ENCODE measurements around the gene SLC22A9. TPM values are rescaled to one million over a fixed set of nuclear protein-coding genes. Genes with fewer than 3 reads are reported as not detected.
"Not testable (repeated sequence)": the region's sequence is repeated elsewhere in the genome, so short reads cannot be mapped to it uniquely, and the experiment has no call there.

Gene SLC22A9
- not detected for total RNA-seq

DNA sequence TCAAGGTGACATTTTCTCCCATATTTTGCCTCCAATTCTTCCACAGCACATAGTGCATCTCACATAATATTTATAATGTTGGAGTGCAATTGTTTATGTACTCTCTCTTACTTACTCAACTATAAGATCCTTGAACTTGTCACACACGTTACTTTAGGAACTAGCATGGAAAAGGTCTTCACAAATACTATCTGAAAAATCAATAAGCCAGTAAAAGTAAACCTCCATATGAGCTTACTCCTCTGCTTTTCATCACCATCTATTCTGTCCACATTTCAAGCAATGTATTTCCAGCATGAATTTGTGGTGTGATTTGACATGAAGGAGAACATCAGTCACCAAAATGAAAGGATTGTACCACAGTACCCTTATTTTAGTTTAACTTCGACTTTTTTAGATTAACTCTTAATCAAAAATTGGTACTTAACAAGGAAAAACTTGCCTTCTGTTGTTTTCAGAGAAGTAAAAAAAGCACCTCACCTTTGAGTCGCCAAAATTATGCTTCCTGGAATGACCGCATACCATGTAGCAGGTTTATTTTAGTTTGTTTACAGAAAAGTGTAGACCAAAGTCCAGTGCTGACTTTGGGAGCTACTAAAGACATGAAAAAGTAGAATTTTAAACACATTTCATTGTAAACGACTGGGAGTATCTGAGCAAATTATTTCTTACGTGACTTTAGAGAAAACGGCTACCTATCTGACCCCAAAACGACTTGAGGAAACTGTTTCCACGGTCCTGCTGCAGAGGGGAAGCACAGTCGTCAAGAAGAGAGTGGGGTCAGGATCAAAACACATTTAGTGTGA lies at the start of gene SLC22A9:
Gene SLC22A9, plus strand, starts transcription at position 621 of the 806 bp plus-strand sequence. CDS start 272 bp downstream, outside the sequence.
- ATAC-seq: no peak
- DNase-seq (ENCODE audit: low spot score): no peak
- intact Hi-C loops (cut with DNase I): no loop called here

DNA sequence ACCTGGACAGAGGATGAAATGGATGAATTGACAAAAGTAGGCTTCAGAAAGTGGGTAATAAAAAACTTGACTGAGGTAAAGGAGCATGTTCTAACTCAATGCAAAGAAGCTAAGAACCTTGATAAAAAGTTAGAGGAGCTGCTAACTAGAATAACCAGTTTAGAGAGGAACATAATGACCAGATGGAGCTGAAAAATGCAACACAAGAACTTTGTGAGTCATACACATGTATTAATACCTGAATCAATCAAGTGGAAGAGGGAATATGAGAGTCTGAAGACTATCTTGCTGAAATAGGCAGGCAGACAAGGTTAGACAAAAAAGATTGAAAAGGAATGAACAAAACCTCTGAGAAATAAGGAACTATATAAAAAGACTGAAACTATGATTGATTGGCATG lies 47.9 kb upstream of the SLC22A9 start:
- DNase-seq (ENCODE audit: low spot score) (no peak), ATAC-seq (no peak)
- intact Hi-C loops (cut with DNase I): no loop called here

DNA sequence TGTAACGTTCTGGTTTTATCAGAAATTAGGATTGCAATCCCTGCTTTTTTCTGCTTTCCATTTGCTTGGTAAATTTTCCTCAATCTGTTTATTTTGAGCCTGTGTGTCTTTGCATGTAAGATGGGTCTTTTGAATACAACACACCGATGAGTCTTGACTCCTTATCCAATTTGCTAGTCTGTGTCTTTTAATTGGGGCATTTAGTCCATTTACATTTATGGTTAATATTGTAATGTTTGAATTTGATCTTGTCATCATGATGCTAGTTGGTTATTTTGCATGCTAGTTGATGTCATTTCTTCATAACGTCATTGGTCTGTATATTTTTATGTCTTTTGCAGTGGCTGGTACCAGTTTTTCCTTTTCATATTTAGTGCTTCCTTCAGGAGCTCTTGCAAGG lies 34.5 kb upstream of the SLC22A9 start:
- intact Hi-C loops (cut with DNase I); DNase-seq (ENCODE audit: low spot score); ATAC-seq: not testable (repeated sequence)

DNA sequence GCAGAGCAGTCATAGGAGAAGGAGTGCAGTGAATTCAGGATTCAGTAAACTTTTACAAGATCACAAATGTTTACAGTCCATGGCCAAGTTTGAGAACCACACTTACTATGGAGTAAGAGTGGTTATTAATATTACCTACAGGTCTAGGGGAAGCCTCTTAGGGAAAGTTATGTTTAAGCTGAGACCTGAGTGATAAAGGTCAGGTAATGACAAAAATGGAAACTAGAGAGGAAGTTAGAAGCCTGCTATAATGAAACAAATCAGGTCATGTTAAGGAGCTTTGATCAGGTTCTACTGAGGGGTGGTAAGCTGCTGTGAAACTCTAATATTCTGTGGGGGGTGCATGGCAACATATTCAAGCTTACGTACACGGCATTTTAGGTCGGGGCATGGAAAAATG lies 32.5 kb upstream of the SLC22A9 start:
- ATAC-seq (no peak), DNase-seq (ENCODE audit: low spot score) (no peak)
- intact Hi-C loops (cut with DNase I): no loop called here

DNA sequence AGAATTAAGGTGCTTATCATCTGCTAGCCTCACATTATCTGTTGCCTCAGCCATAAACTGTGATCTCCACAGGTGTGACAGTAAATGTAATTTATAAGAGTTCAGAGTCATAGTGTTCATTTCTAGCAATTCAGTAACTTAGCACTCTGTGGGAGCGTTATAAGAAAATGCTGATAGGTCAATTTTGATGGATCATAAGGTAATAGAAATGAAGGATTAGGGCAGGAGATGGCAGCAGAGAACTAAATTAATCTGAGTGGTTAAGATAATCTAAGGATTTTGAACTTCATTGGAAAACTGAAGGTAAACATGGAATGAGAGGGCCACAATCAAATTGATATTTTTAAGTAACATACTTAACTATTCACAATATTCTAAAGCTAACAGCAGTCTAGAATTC lies 26.5 kb upstream of the SLC22A9 start:
- intact Hi-C loops (cut with DNase I): no loop called here
- DNase-seq (ENCODE audit: low spot score) (no peak), ATAC-seq (no peak)

GRCh38 chr11:63352144-63352543 lies 17.4 kb upstream of the SLC22A9 start:
- DNase-seq (ENCODE audit: low spot score): no peak
- intact Hi-C loops (cut with DNase I): no loop called here
- ATAC-seq: no peak

DNA sequence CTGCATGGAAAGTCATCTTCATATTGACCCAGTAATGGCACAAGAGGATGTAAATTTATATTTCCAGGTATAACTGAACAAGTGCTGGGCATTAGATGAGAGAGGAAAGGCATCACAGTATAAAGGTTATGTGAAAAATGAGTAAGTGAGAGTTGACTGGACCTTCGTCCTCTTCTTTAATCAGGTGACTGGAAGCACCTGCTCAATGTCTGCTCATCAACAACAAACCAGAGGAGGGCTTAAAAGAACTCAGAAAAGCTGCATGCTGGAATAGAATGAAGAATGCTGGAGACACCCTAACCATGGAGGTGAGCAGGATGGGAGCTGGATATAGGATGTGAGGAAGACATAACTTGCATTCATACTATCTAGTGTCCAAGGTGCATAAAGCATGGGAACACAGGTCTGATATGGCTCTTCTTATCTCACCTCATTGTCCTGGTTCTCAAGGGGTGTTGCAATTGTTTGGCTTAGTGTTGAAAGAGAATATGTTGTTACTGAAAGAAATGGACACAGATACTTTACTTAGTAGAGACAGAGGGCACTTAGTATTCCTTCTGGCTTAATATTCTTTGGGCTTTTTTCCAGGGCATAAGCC lies 7.3 kb upstream of the SLC22A9 start:
- intact Hi-C loops (cut with DNase I): no loop called here
- ATAC-seq (no peak), DNase-seq (ENCODE audit: low spot score) (no peak)

GRCh38 chr11:63369971-63370588 lies 495 bp downstream of the SLC22A9 start:
- DNase-seq (ENCODE audit: low spot score): no peak
- ATAC-seq: no peak
- intact Hi-C loops (cut with DNase I): no loop called here

DNA sequence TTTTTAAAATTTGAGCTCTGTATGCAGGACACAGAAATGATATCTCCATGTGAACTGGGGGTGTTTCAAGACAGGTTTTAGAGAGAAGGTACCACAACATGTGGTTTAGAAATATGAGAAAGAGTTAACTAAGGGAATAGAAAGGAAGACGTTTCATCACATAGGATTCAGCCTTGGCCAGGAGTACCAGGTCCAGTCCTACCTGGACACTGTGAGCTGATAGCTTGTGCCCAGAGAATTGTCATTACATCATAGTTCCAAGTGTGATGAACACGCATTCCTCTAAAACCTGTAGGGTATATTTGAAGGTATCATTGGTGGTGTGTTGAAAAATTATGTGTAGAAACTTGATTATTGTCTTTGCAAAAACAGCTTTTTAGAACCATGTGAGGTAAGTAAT lies 1.8 kb downstream of the SLC22A9 start:
- intact Hi-C loops (cut with DNase I): no loop called here
- ATAC-seq: no peak
- DNase-seq (ENCODE audit: low spot score): no peak

GRCh38 chr11:63375434-63375833 lies 5.8 kb downstream of the SLC22A9 start:
- DNase-seq (ENCODE audit: low spot score) (no peak), ATAC-seq (no peak)
- intact Hi-C loops (cut with DNase I): no loop called here

DNA sequence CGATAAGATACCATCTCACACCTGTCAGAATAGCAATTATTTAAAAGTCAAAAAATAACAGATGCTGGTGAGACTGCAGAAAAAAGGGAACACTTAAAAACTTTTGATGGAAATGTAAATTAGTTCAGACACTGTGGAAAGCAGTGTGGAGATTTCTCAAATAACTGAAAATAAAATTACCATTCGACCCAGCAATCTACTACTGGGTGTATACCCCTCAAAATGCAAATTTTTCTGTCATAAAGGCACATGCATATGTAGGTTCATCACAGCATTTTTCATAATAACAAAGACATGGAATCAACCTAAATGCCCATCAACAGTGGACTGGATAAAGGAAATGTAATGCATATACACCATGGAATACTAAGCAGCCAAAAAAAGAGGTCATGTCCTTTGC lies 10.5 kb downstream of the SLC22A9 start:
- DNase-seq (ENCODE audit: low spot score): no peak
- ATAC-seq: no peak
- intact Hi-C loops (cut with DNase I): no loop called here

- DNase-seq (ENCODE audit: low spot score) (no peak), ATAC-seq (no peak)
- intact Hi-C loops (cut with DNase I): no loop called here
These were observed 26.1 kb downstream of the SLC22A9 start for GRCh38 chr11:63395697-63396096.

GRCh38 chr11:63404161-63404935 lies 34.8 kb downstream of the SLC22A9 start:
- intact Hi-C loops (cut with DNase I): no loop called here
- peak; percentile 36 for ATAC-seq
- no peak for DNase-seq (ENCODE audit: low spot score)

GRCh38 chr11:63405114-63405513 lies 35.5 kb downstream of the SLC22A9 start:
- DNase-seq (ENCODE audit: low spot score) (no peak), ATAC-seq (no peak)
- intact Hi-C loops (cut with DNase I): no loop called here

DNA sequence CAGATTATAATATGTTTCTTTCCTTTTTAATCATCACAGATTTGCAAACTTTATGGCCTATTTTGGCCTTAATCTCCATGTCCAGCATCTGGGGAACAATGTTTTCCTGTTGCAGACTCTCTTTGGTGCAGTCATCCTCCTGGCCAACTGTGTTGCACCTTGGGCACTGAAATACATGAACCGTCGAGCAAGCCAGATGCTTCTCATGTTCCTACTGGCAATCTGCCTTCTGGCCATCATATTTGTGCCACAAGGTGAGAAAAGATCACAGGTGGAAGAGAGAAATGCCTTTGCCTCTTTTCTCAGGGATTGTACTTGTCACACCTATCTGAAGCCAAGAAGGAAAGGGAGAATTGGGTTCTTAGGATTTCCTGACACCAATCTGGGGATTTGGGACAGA lies 36.9 kb downstream of the SLC22A9 start:
- DNase-seq (ENCODE audit: low spot score) (no peak), ATAC-seq (no peak)
- intact Hi-C loops (cut with DNase I): no loop called here

GRCh38 chr11:63417174-63417852 lies 47.7 kb downstream of the SLC22A9 start:
- intact Hi-C loops (cut with DNase I): no loop called here
- DNase-seq (ENCODE audit: low spot score) (no peak), ATAC-seq (no peak)

DNA sequence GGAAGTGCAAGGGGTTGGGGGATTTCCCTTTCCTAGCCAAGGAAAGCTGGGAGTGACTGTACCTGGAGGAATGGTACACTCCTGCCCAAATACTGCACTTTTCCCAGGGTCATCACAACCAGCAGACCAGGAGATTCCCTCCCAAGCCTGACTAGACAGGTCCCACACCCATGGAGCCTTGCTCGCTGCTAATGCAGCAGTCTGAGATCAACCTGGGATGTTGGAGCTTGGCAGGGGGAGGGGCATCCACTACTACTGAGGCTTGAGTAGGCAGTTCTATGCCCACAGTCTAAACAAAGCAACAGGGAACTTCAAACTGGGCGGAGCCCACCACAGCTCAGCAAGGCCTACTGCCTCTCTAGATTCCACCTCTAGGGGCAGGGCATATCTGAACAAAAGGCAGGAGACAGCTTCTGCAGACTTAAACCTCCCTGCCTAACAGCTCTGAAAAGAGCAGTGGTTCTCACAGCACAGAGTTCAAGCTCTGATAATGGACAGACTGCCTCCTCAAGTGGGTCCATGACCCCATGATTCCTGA lies 58.5 kb downstream of the SLC22A9 start:
- ATAC-seq (no peak), DNase-seq (ENCODE audit: low spot score) (no peak)
- intact Hi-C loops (cut with DNase I): no loop called here

GRCh38 chr11:63430731-63431130 lies 61.1 kb downstream of the SLC22A9 start:
- DNase-seq (ENCODE audit: low spot score); ATAC-seq; intact Hi-C loops (cut with DNase I): not testable (repeated sequence)

- DNase-seq (ENCODE audit: low spot score); intact Hi-C loops (cut with DNase I); ATAC-seq: not testable (repeated sequence)
These were observed 65.8 kb downstream of the SLC22A9 start for GRCh38 chr11:63435351-63435750.

Measured in sciatic nerve (tissue), 2 donors.